Measurements from ENCODE around the gene PRUNE1. TPM values are rescaled to one million over a fixed set of nuclear protein-coding genes. Genes with fewer than 3 reads are reported as not detected.

The PRUNE1 gene
- total RNA-seq, 1 experiment from 2014 or later: 19.3 TPM

DNA sequence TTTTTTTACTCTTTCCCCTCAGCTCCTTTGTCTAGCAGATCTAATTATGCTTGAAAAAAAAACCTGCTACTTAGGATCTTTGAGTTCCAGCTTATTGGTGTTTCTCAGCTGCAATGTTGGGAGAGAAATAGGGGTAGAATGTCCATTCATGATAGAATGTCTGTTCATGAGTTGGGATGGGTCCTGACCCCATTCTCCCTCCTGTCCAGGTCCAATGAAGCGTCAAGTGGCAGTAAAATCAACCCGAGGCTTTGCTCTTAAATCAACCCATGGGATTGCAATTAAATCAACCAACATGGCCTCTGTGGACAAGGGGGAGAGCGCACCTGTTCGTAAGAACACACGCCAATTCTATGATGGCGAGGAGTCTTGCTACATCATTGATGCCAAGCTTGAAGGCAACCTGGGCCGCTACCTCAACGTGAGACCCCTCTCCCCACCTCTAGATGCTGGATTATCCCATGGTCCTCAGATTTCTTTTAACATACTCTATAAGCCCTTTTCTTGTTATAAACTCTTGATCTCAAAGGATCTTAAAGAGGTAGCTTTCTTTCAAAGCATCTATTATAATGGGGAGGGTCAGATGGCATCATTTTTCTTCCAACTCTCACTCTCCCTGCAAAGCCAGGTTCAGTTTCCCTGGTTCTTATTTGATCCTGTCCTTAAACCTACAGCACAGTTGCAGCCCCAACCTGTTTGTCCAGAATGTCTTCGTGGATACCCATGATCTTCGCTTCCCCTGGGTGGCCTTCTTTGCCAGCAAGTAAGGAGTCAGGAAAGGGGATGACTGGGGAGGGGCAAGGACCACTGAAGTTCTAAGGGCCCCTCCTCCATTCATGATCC lies 44.7 kb upstream of the PRUNE1 start:
- BruUV-seq (replicated peaks): TSS peak; percentile 14
- Histone ChIP-seq H3K4me3 (ENCODE audit: low read depth, low read length, poor library complexity, severe bottlenecking) (no peak overlapping the region), H3K27me3 (replicated peaks; ENCODE audit: insufficient read depth, low read depth, low read length, poor library complexity) (no peaks in the 10 kb centered on the region), H3K4me1 (ENCODE audit: insufficient read depth, low read length, poor library complexity, severe bottlenecking) (no peaks in the 10 kb centered on the region), H3K9me3 (ENCODE audit: low read depth, low read length, poor library complexity, severe bottlenecking) (no peaks in the 10 kb centered on the region), H3K36me3 (ENCODE audit: insufficient read depth, low read length, poor library complexity, severe bottlenecking) (peaks cover 97% of the 10 kb centered on the region), H3K27ac (ENCODE audit: low read depth, low read length, poor library complexity, severe bottlenecking) (no peak overlapping the region)
- TF ChIP-seq EZH2 (IDR thresholded peaks at IDR 0.05; ENCODE audit: borderline replicate concordance, low read depth, low read length, poor library complexity, severe bottlenecking): no peak
- TF ChIP-seq, protein P1, sequence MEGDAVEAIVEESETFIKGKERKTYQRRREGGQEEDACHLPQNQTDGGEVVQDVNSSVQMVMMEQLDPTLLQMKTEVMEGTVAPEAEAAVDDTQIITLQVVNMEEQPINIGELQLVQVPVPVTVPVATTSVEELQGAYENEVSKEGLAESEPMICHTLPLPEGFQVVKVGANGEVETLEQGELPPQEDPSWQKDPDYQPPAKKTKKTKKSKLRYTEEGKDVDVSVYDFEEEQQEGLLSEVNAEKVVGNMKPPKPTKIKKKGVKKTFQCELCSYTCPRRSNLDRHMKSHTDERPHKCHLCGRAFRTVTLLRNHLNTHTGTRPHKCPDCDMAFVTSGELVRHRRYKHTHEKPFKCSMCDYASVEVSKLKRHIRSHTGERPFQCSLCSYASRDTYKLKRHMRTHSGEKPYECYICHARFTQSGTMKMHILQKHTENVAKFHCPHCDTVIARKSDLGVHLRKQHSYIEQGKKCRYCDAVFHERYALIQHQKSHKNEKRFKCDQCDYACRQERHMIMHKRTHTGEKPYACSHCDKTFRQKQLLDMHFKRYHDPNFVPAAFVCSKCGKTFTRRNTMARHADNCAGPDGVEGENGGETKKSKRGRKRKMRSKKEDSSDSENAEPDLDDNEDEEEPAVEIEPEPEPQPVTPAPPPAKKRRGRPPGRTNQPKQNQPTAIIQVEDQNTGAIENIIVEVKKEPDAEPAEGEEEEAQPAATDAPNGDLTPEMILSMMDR (conservative IDR thresholded peaks at IDR 0.05; ENCODE audit: low read depth, low read length): no peak
- ChIA-PET CTCF (interaction anchor here (0.5 kb wide), 1 partner anchor 43 kb away, joined by 17 read pairs; no protein-coding TSS in a partner anchor), POLR2A (ENCODE audit: low non-redundant PET) (no interaction called here)
- intact Hi-C loops (cut with micrococcal nuclease; ENCODE audit: unreplicated experiment): no loop called here
- DNase-seq (ENCODE audit: low spot score): no peak

DNA sequence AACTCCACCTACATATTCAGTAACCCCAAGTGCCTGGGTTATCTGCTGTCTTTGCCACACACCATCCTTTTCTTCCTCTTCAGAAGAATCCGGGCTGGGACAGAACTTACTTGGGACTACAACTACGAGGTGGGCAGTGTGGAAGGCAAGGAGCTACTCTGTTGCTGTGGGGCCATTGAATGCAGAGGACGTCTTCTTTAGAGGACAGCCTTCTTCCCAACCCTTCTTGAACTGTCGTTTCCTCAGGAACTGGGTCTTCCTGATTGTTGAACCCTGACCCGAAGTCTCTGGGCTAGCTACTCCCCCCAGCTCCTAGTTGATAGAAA lies 44.1 kb upstream of the PRUNE1 start:
- H3K36me3 ChIP-seq (ENCODE audit: insufficient read depth, low read length, poor library complexity, severe bottlenecking): peaks cover 97% of the 10 kb centered on the region
- no peaks in the 10 kb centered on the region for H3K4me1 ChIP-seq (ENCODE audit: insufficient read depth, low read length, poor library complexity, severe bottlenecking)
- DNase-seq (ENCODE audit: low spot score): no peak
- H3K27ac ChIP-seq (ENCODE audit: low read depth, low read length, poor library complexity, severe bottlenecking): no peak overlapping the region
- POLR2A ChIA-PET (ENCODE audit: low non-redundant PET): no interaction called here
- no peak for TF ChIP-seq EZH2 (IDR thresholded peaks at IDR 0.05; ENCODE audit: borderline replicate concordance, low read depth, low read length, poor library complexity, severe bottlenecking)
- H3K27me3 ChIP-seq (replicated peaks; ENCODE audit: insufficient read depth, low read depth, low read length, poor library complexity): no peaks in the 10 kb centered on the region
- CTCF ChIA-PET: interaction anchor here (0.5 kb wide), 1 partner anchor 43 kb away, joined by 17 read pairs; no protein-coding TSS in a partner anchor
- no TSS peak for BruUV-seq (replicated peaks)
- no peak overlapping the region for H3K4me3 ChIP-seq (ENCODE audit: low read depth, low read length, poor library complexity, severe bottlenecking)
- no peaks in the 10 kb centered on the region for H3K9me3 ChIP-seq (ENCODE audit: low read depth, low read length, poor library complexity, severe bottlenecking)
- intact Hi-C loops (cut with micrococcal nuclease; ENCODE audit: unreplicated experiment): no loop called here

DNA sequence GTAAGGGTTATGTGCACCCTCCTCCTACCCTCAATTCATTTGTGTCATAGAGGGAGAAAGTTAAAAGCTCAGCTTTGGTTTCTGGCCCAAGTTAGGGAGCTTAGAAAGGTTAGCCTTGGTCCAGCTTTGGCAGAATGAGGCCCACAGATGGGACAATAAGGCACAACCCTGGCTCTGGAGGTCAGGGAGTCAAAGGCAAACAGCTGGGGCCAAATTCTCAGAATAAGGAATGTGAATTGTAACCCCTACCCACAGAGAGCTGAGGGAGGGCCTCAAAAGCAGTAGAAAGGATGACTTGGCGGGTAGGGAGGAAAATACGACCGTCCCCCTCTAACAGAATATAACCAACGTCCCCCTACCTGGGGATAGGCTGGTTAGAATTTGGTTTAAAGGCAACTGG lies 42.6 kb upstream of the PRUNE1 start:
- TF ChIP-seq EZH2 (IDR thresholded peaks at IDR 0.05; ENCODE audit: borderline replicate concordance, low read depth, low read length, poor library complexity, severe bottlenecking): no peak
- TF ChIP-seq, protein P1 (conservative IDR thresholded peaks at IDR 0.05; ENCODE audit: low read depth, low read length): no peak
- CTCF ChIA-PET: interaction anchor here (0.6 kb wide), 1 partner anchor 30 kb away, joined by 3 read pairs; no protein-coding TSS in a partner anchor
- Histone ChIP-seq H3K9me3 (ENCODE audit: low read depth, low read length, poor library complexity, severe bottlenecking) (no peaks in the 10 kb centered on the region), H3K27me3 (replicated peaks; ENCODE audit: insufficient read depth, low read depth, low read length, poor library complexity) (no peaks in the 10 kb centered on the region), H3K27ac (ENCODE audit: low read depth, low read length, poor library complexity, severe bottlenecking) (peak overlapping the region; percentile 10), H3K36me3 (ENCODE audit: insufficient read depth, low read length, poor library complexity, severe bottlenecking) (peaks cover 83% of the 10 kb centered on the region), H3K4me3 (ENCODE audit: low read depth, low read length, poor library complexity, severe bottlenecking) (no peak overlapping the region), H3K4me1 (ENCODE audit: insufficient read depth, low read length, poor library complexity, severe bottlenecking) (no peaks in the 10 kb centered on the region)
- no peak for DNase-seq (ENCODE audit: low spot score)
- BruUV-seq (replicated peaks): TSS peak; percentile 30
- POLR2A ChIA-PET (ENCODE audit: low non-redundant PET): no interaction called here
- intact Hi-C loops (cut with micrococcal nuclease; ENCODE audit: unreplicated experiment): no loop called here
